ENCODE results near the gene ZNF76. TPM values are rescaled to one million over a fixed set of nuclear protein-coding genes. Genes with fewer than 3 reads are reported as not detected.

Gene ZNF76
- total RNA-seq, 1 donor from 2014 or later: 57.9 TPM

DNA sequence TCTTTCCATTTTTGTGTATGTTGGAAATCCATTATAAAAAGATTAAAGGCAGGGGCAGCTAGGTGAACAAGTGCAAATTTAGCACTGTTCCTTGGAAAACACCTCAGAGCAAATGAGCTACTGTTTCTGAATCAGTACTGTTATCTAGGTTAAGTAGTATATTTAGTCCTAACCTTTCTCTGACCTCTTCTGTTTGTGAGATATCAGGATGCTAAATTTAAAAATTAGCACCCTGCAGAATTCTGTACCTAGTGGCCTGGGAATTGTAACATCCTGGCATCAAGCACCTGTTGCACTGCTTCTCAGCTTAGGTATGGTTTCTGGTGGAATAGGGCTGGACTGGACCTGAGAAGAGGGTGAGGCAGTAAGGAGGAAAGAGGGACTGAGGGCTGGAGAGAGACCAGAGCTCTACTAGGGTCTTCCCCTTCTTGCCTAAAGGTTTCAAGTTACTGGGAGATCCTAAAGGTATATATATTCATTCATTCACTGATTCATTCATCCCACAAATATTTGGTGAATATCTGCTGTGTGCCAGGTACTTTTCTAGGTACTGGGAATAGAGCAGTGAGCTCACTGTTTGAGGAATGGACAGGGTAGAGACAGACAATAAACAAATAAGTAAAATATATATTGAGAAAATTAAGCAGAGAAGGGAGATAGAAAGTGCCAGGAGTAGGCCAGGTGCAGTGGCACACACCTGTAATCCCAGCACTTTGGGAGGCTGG is 5.2 kb downstream of the ZNF76 start:
- Mint-ChIP-seq H3K27me3 (no peaks in the 10 kb centered on the region), H3K4me1 (peaks cover 50% of the 10 kb centered on the region), H3K36me3 (ENCODE audit: low read depth) (peaks cover 2% of the 10 kb centered on the region), H3K4me3 (no peak overlapping the region), H3K27ac (peak overlapping the region; percentile 2), H3K9me3 (no peaks in the 10 kb centered on the region)
- intact Hi-C loops (cut with micrococcal nuclease): no loop called here
- DNase-seq (no peak), ATAC-seq (ENCODE audit: low read depth) (no peak)
- ChIA-PET POLR2A (no interaction called here), CTCF (no interaction called here)
- TF ChIP-seq, protein P1, sequence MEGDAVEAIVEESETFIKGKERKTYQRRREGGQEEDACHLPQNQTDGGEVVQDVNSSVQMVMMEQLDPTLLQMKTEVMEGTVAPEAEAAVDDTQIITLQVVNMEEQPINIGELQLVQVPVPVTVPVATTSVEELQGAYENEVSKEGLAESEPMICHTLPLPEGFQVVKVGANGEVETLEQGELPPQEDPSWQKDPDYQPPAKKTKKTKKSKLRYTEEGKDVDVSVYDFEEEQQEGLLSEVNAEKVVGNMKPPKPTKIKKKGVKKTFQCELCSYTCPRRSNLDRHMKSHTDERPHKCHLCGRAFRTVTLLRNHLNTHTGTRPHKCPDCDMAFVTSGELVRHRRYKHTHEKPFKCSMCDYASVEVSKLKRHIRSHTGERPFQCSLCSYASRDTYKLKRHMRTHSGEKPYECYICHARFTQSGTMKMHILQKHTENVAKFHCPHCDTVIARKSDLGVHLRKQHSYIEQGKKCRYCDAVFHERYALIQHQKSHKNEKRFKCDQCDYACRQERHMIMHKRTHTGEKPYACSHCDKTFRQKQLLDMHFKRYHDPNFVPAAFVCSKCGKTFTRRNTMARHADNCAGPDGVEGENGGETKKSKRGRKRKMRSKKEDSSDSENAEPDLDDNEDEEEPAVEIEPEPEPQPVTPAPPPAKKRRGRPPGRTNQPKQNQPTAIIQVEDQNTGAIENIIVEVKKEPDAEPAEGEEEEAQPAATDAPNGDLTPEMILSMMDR (IDR thresholded peaks at IDR 0.05): no peak

DNA sequence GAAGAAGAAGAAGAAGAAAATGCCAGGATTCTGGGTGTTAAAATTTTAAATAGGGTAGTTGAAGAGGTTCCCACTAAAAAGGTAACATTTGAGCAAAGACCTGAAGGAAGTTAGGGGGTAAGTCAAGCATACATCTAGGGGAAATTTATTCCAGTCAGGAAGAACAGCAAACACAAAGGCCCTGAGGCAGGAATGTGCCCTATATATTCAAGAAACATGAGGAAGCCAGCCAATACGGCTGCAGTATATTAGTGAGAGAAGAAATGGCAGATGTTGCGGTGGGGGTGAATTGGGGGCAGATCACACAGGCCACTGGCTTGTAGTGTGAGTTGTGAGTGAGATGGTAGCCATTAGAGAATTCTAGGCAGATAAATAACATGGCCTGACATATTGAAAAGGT is 6.0 kb downstream of the ZNF76 start:
- no peak overlapping the region for H3K27ac Mint-ChIP-seq
- ChIA-PET POLR2A (interaction anchor here (0.7 kb wide), 1 partner anchor 216 kb away, joined by 3 read pairs; no protein-coding TSS in a partner anchor), CTCF (no interaction called here)
- TF ChIP-seq, protein P1 (IDR thresholded peaks at IDR 0.05): no peak
- ATAC-seq (ENCODE audit: low read depth): no peak
- DNase-seq: no peak
- H3K27me3 Mint-ChIP-seq: no peaks in the 10 kb centered on the region
- no peak overlapping the region for H3K4me3 Mint-ChIP-seq
- no peaks in the 10 kb centered on the region for H3K9me3 Mint-ChIP-seq
- peaks cover 43% of the 10 kb centered on the region for H3K4me1 Mint-ChIP-seq
- intact Hi-C loops (cut with micrococcal nuclease): no loop called here
- H3K36me3 Mint-ChIP-seq (ENCODE audit: low read depth): peaks cover 2% of the 10 kb centered on the region

DNA sequence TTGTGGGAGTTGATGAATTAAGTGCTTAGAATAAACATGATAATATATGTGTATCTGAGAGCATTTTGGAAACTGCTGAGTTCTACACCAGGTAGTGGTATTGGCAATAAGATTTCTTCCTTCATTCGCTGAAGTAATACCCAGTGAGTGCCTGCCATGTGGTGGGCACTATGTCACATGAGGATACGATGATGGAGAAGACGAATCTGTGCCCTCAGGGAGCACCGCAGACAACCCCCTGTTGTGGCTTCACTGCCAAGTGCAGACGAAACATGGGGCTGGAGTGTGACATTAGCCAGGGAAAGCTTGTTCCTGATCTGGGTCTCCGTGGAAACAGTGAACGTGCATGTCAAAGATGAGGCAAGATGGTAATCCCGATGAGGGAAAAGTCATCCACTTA is 7.9 kb downstream of the ZNF76 start:
- Mint-ChIP-seq H3K36me3 (ENCODE audit: low read depth) (peaks cover 3% of the 10 kb centered on the region), H3K9me3 (no peaks in the 10 kb centered on the region), H3K4me1 (peaks cover 30% of the 10 kb centered on the region), H3K27ac (no peak overlapping the region), H3K4me3 (no peak overlapping the region), H3K27me3 (no peaks in the 10 kb centered on the region)
- ATAC-seq (ENCODE audit: low read depth) (no peak), DNase-seq (no peak)
- intact Hi-C loops (cut with micrococcal nuclease): no loop called here
- POLR2A ChIA-PET: no interaction called here
- CTCF ChIA-PET: no interaction called here
- TF ChIP-seq, protein P1 (IDR thresholded peaks at IDR 0.05): no peak

GRCh38 chr6:35267897-35268296 is 8.4 kb downstream of the ZNF76 start:
- CTCF ChIA-PET: no interaction called here
- TF ChIP-seq, protein P1 (IDR thresholded peaks at IDR 0.05): no peak
- ATAC-seq (ENCODE audit: low read depth) (no peak), DNase-seq (no peak)
- H3K27ac Mint-ChIP-seq: no peak overlapping the region
- intact Hi-C loops (cut with micrococcal nuclease): no loop called here
- H3K9me3 Mint-ChIP-seq: no peaks in the 10 kb centered on the region
- POLR2A ChIA-PET: no interaction called here
- H3K4me1 Mint-ChIP-seq: peaks cover 25% of the 10 kb centered on the region
- no peaks in the 10 kb centered on the region for H3K27me3 Mint-ChIP-seq
- H3K36me3 Mint-ChIP-seq (ENCODE audit: low read depth): peaks cover 3% of the 10 kb centered on the region
- no peak overlapping the region for H3K4me3 Mint-ChIP-seq

DNA sequence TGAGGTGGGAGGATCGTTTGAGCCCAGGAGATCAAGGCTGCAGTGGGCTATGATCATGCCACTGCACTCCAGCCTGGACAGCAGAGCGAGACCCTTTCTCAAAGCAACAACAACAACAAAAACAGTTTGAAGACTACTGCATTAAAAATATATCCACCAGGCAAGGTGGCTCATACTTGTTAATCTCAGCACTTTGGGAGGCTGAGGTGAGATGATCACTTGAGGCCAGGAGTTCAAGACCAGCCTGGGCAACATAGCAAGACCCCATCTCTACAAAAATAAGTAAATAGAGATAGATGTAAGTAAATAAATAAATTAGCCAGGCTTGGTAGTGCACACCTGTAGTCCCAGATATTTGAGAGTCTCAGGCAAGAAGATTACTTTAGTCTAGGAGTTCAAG is 12.5 kb downstream of the ZNF76 start:
- no peak overlapping the region for H3K4me3 Mint-ChIP-seq
- POLR2A ChIA-PET: interaction anchor here (0.6 kb wide), 1 partner anchor 251 kb away, joined by 6 read pairs; no protein-coding TSS in a partner anchor
- H3K27me3 Mint-ChIP-seq: no peaks in the 10 kb centered on the region
- TF ChIP-seq, protein P1 (IDR thresholded peaks at IDR 0.05): no peak
- H3K9me3 Mint-ChIP-seq: no peaks in the 10 kb centered on the region
- CTCF ChIA-PET: no interaction called here
- intact Hi-C loops (cut with micrococcal nuclease): no loop called here
- DNase-seq (no peak), ATAC-seq (ENCODE audit: low read depth) (no peak)
- no peaks in the 10 kb centered on the region for H3K4me1 Mint-ChIP-seq
- H3K36me3 Mint-ChIP-seq (ENCODE audit: low read depth): peaks cover 7% of the 10 kb centered on the region
- H3K27ac Mint-ChIP-seq: no peak overlapping the region

Data from activated B cell treated with CpG ODN at 0.5 μM for 24 hours (primary cell).